Measurements from ENCODE around the gene BCAN. TPM values are rescaled to one million over a fixed set of nuclear protein-coding genes. Genes with fewer than 3 reads are reported as not detected.

Gene BCAN
- polyA plus RNA-seq, 2 of the 4 experiments (the other 2 are of a cell fraction) = not detected

DNA sequence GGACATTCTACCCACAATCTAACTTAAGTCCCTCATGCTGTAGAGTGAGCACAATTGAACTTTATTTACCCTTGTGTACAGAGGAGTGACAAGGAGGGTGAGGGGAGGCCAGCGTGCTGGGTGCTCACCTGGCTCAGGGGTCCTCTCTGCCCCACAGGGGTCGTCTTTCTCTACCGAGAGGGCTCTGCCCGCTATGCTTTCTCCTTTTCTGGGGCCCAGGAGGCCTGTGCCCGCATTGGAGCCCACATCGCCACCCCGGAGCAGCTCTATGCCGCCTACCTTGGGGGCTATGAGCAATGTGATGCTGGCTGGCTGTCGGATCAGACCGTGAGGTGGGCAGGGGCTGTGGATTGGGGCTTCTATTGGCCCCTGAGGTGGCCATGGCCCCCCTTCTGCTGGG lies 5.4 kb downstream of the BCAN start:
- H3K27ac ChIP-seq = no peak overlapping the region
- WGBS (ENCODE audit: missing lambda C conversion rate) = 92% methylated on average over 10 of the region's 10 CpGs
- ChIA-PET CTCF (interaction anchor here (5.7 to 17.8 kb wide), 4 partner anchors 13 to 42 kb away, joined by 27 to 323 read pairs (median 48); partner anchors contain the start of genes HAPLN2 and NES), POLR2A (no interaction called here)
- no peaks in the 10 kb centered on the region for H3K9me3 ChIP-seq
- ATAC-seq (no peak), DNase-seq (ENCODE audit: low read depth in 1 of 2, low spot score in 1 of 2) (no peak), FAIRE-seq (no peak)
- H3K4me1 ChIP-seq = no peaks in the 10 kb centered on the region
- no peak overlapping the region for H3K4me2 ChIP-seq
- H3K4me3 ChIP-seq = no peak overlapping the region
- TF ChIP-seq TFCP2L1 (CRISPR knock-in tag; IDR thresholded peaks at IDR 0.05) = no peak
- no peak for TF ChIP-seq EHF (CRISPR knock-in tag; IDR thresholded peaks at IDR 0.05)
- no peak for TF ChIP-seq TP53 (CRISPR knock-in tag; IDR thresholded peaks at IDR 0.05)
- no peak for TF ChIP-seq ZFP36 (IDR thresholded peaks at IDR 0.05; ENCODE audit: borderline replicate concordance, partially characterized antibody)
- no peak for TF ChIP-seq MAZ (IDR thresholded peaks at IDR 0.05; ENCODE audit: borderline replicate concordance, low read depth, low read length)

DNA sequence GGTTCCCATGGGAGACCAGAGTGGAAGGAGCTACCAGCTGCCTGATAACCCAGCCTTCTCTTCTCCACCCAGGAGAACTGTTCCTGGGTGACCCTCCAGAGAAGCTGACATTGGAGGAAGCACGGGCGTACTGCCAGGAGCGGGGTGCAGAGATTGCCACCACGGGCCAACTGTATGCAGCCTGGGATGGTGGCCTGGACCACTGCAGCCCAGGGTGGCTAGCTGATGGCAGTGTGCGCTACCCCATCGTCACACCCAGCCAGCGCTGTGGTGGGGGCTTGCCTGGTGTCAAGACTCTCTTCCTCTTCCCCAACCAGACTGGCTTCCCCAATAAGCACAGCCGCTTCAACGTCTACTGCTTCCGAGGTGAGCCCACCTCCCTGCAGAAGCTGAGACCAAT lies 6.6 kb downstream of the BCAN start:
- no peak overlapping the region for H3K4me2 ChIP-seq
- ChIA-PET POLR2A (no interaction called here), CTCF (interaction anchor here (0.8 to 17.8 kb wide), 13 partner anchors 8 to 190 kb away, joined by 3 to 323 read pairs (median 6); partner anchors contain the start of genes HAPLN2 and NES)
- no peak for FAIRE-seq
- no peak overlapping the region for H3K27ac ChIP-seq
- TF ChIP-seq, protein P1, sequence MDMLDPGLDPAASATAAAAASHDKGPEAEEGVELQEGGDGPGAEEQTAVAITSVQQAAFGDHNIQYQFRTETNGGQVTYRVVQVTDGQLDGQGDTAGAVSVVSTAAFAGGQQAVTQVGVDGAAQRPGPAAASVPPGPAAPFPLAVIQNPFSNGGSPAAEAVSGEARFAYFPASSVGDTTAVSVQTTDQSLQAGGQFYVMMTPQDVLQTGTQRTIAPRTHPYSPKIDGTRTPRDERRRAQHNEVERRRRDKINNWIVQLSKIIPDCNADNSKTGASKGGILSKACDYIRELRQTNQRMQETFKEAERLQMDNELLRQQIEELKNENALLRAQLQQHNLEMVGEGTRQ (IDR thresholded peaks at IDR 0.05) = no peak
- TF ChIP-seq ZC3H11A (IDR thresholded peaks at IDR 0.05) (no peak), NR3C1 (IDR thresholded peaks at IDR 0.05) (no peak), ZNF302 (CRISPR knock-in tag; IDR thresholded peaks at IDR 0.05) (no peak), HDAC2 (IDR thresholded peaks at IDR 0.05) (no peak), MYC (IDR thresholded peaks at IDR 0.05; ENCODE audit: borderline replicate concordance, low read length) (no peak), POLR2A (IDR thresholded peaks at IDR 0.05; ENCODE audit: low read length) (no peak), BHLHE40 (IDR thresholded peaks at IDR 0.05; ENCODE audit: low read depth, low read length) (no peak), CHD4 (IDR thresholded peaks at IDR 0.05; ENCODE audit: borderline replicate concordance) (no peak), CHD2 (IDR thresholded peaks at IDR 0.05; ENCODE audit: low read length, partially characterized antibody) (no peak), SMC3 (IDR thresholded peaks at IDR 0.05) (no peak), RNF2 (IDR thresholded peaks at IDR 0.05; ENCODE audit: borderline replicate concordance, low read depth) (no peak), NPAS2 (CRISPR knock-in tag; IDR thresholded peaks at IDR 0.05; ENCODE audit: borderline replicate concordance) (no peak)
- TF ChIP-seq, protein P2, sequence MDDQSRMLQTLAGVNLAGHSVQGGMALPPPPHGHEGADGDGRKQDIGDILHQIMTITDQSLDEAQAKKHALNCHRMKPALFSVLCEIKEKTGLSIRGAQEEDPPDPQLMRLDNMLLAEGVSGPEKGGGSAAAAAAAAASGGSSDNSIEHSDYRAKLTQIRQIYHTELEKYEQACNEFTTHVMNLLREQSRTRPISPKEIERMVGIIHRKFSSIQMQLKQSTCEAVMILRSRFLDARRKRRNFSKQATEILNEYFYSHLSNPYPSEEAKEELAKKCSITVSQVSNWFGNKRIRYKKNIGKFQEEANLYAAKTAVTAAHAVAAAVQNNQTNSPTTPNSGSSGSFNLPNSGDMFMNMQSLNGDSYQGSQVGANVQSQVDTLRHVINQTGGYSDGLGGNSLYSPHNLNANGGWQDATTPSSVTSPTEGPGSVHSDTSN (IDR thresholded peaks at IDR 0.05) = no peak
- TF ChIP-seq, protein P3, sequence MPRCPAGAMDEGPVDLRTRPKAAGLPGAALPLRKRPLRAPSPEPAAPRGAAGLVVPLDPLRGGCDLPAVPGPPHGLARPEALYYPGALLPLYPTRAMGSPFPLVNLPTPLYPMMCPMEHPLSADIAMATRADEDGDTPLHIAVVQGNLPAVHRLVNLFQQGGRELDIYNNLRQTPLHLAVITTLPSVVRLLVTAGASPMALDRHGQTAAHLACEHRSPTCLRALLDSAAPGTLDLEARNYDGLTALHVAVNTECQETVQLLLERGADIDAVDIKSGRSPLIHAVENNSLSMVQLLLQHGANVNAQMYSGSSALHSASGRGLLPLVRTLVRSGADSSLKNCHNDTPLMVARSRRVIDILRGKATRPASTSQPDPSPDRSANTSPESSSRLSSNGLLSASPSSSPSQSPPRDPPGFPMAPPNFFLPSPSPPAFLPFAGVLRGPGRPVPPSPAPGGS (IDR thresholded peaks at IDR 0.05) = no peak
- H3K9me3 ChIP-seq = no peaks in the 10 kb centered on the region
- no peak for ATAC-seq
- no peak overlapping the region for H3K4me3 ChIP-seq
- 93% methylated on average over 10 of the region's 10 CpGs for WGBS (ENCODE audit: missing lambda C conversion rate)
- DNase-seq (ENCODE audit: low read depth in 1 of 2, low spot score in 1 of 2) = no peak
- H3K4me1 ChIP-seq = no peaks in the 10 kb centered on the region

DNA sequence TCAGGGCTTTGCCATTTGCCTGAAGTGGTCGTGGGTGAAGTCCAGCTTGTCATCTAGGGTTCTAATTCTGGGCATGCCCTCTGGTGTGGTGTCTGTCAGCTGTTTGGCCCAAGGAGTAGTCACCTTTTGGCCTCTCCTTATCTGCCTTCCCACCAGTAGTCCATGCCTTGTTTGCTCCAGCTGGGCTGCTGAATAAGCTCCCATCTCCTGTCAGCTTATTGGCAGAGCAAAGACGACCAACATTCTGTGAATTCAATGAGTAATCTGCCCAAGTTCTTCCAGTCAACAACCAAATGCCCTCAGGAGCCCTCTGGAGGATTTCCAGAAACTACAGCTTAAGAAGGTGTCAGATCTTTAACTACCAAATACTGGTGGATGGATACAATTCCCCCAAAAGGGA lies 7.0 kb downstream of the BCAN start:
- WGBS (ENCODE audit: missing lambda C conversion rate) = 21% methylated on average over 2 of the region's 2 CpGs
- DNase-seq (ENCODE audit: low read depth in 1 of 2, low spot score in 1 of 2) = no peak

More for the DNA sequence above, 7.0 kb downstream of the BCAN start:
- Histone ChIP-seq H3K9me3 (no peaks in the 10 kb centered on the region), H3K4me3 (no peak overlapping the region), H3K4me1 (no peaks in the 10 kb centered on the region), H3K27ac (no peak overlapping the region), H3K4me2 (no peak overlapping the region)
- no peak for FAIRE-seq
- no peak for TF ChIP-seq RARB (CRISPR knock-in tag; IDR thresholded peaks at IDR 0.05)
- TF ChIP-seq, protein P4, sequence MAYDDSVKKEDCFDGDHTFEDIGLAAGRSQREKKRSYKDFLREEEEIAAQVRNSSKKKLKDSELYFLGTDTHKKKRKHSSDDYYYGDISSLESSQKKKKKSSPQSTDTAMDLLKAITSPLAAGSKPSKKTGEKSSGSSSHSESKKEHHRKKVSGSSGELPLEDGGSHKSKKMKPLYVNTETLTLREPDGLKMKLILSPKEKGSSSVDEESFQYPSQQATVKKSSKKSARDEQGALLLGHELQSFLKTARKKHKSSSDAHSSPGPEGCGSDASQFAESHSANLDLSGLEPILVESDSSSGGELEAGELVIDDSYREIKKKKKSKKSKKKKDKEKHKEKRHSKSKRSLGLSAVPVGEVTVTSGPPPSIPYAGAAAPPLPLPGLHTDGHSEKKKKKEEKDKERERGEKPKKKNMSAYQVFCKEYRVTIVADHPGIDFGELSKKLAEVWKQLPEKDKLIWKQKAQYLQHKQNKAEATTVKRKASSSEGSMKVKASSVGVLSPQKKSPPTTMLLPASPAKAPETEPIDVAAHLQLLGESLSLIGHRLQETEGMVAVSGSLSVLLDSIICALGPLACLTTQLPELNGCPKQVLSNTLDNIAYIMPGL (CRISPR knock-in tag; IDR thresholded peaks at IDR 0.05; ENCODE audit: borderline replicate concordance) = no peak
- no peak for TF ChIP-seq JUN (IDR thresholded peaks at IDR 0.05)
- TF ChIP-seq, protein P3 (IDR thresholded peaks at IDR 0.05) = no peak
- no peak for TF ChIP-seq TP53 (CRISPR knock-in tag; IDR thresholded peaks at IDR 0.05)
- TF ChIP-seq, protein P5, sequence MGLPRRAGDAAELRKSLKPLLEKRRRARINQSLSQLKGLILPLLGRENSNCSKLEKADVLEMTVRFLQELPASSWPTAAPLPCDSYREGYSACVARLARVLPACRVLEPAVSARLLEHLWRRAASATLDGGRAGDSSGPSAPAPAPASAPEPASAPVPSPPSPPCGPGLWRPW (IDR thresholded peaks at IDR 0.05) = no peak
- TF ChIP-seq KDM5A (IDR thresholded peaks at IDR 0.05) = no peak
- no peak for TF ChIP-seq HOXB13 (CRISPR knock-in tag; IDR thresholded peaks at IDR 0.05; ENCODE audit: low read depth)
- no peak for TF ChIP-seq SMC3 (IDR thresholded peaks at IDR 0.05)
- no peak for TF ChIP-seq CBX2 (IDR thresholded peaks at IDR 0.05; ENCODE audit: borderline replicate concordance, low read depth)
- TF ChIP-seq HOXA7 (CRISPR knock-in tag; IDR thresholded peaks at IDR 0.05) = no peak
- TF ChIP-seq RNF2 (IDR thresholded peaks at IDR 0.05; ENCODE audit: borderline replicate concordance, low read depth) = no peak
- TF ChIP-seq CHD2 (IDR thresholded peaks at IDR 0.05; ENCODE audit: low read length, partially characterized antibody) = no peak
- ChIA-PET POLR2A (no interaction called here), CTCF (interaction anchor here (0.6 to 17.8 kb wide), 16 partner anchors 9 to 190 kb away, joined by 3 to 323 read pairs (median 6); partner anchors contain the start of genes HAPLN2 and NES)
- peak in 1 of 2 experiments; percentile 8; a peak in 2 of 6 replicates for ATAC-seq

Measured in A549 (cell line).